Measurements from ENCODE around the gene SLC6A12.

The SLC6A12 gene

DNA sequence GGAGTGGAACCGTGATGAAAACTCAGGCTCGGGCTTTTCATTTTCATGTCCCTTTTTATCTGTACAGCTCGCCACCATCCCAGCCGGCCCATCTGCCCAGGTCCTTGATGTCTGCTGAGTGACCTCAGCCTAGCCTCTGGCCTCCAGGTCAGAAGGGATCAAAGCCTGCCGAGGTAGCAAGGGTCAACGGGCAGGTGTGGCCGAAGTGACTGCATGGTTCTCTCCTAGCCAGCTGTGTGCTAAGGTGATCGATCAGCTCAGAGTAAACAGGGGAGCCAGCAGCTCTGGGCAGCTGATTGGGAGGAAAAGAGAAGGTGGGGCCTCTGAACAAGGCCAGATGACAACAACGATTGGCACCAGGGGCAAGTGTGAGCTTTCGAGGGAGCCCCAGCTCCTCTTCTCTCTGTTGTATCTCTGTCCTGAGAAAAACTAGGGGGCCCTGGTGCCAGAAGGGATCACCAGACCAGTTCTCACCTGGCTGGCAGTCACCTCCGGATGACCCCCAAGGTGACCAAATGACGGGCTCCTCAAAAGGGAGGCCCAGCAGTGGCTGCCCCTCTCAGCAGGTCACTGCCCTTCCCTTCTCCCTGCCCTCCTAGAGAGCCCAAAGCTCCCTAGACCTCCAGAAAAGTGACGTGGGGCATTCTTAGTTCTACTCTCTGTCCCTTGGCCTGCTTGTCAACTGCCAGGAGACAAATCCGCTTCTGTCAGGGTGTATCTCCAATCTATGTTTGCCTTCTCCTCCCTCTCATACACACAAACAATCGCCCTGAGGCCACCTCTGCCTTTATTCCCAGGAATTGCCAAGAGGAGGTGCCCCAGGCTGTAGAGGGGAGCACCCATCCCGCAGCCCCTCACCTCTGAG, 3.4 kb downstream of the SLC6A12 start:
- Histone ChIP-seq H3K36me3 (replicated peaks in 1 of 2; ENCODE audit: control insufficient read depth in 2 of 2, insufficient read depth in 2 of 2, low read length in 2 of 2) (no peaks in the 10 kb centered on the region), H3K4me1 (ENCODE audit: control insufficient read depth in 2 of 2, insufficient read depth in 1 of 2, low read depth in 1 of 2, low read length in 2 of 2) (peaks cover 6 to 22% of the 10 kb centered on the region in 2 donors), H3K23ac (ENCODE audit: low read depth, low read length, poor library complexity) (no peak overlapping the region), H2AK5ac (ENCODE audit: low read depth, low read length) (peak overlapping the region; percentile 40), H4K8ac (ENCODE audit: low read depth, low read length) (no peak overlapping the region), H3K18ac (ENCODE audit: low read length) (peak overlapping the region; percentile 6), H2BK120ac (ENCODE audit: low read depth, low read length) (no peak overlapping the region), H2BK5ac (ENCODE audit: low read length) (no peak overlapping the region), H3K4me2 (ENCODE audit: insufficient read depth, low read length, poor library complexity, severe bottlenecking) (no peak overlapping the region), H3K9ac (ENCODE audit: low read depth, low read length, poor library complexity) (no peak overlapping the region), H3K27me3 (ENCODE audit: control insufficient read depth in 3 of 3, insufficient read depth in 3 of 3, low read depth in 1 of 3, low read length in 3 of 3) (peaks cover 0 to 83% (median 0%) of the 10 kb centered on the region in 3 experiments), H3K14ac (ENCODE audit: low read length) (no peak overlapping the region), H3K4me3 (ENCODE audit: low read length in 2 of 2) (no peak overlapping the region), H2BK15ac (ENCODE audit: low read length) (no peak overlapping the region), H2AFZ (ENCODE audit: low read length) (no peak overlapping the region), H2BK12ac (ENCODE audit: low read length) (no peak overlapping the region), H3K27ac (replicated peaks; ENCODE audit: low read length) (no peak overlapping the region), H3K4ac (ENCODE audit: low read length) (no peak overlapping the region), H3K9me3 (replicated peaks in 1 of 2; ENCODE audit: control insufficient read depth in 2 of 2, insufficient read depth in 1 of 2, low read depth in 1 of 2, low read length in 2 of 2) (no peaks in the 10 kb centered on the region), H4K91ac (ENCODE audit: low read depth, low read length, poor library complexity) (no peak overlapping the region), H3K79me1 (ENCODE audit: low read depth, low read length) (no peaks in the 10 kb centered on the region)
- DNase-seq (ENCODE audit: low spot score), result no peak
- WGBS, 2 donors (ENCODE audit: extremely low coverage in 2 of 2, insufficient read length in 2 of 2, insufficient replicate concordance in 1 of 2), result no CpG with 5 or more reads among the region's 16 CpGs

DNA sequence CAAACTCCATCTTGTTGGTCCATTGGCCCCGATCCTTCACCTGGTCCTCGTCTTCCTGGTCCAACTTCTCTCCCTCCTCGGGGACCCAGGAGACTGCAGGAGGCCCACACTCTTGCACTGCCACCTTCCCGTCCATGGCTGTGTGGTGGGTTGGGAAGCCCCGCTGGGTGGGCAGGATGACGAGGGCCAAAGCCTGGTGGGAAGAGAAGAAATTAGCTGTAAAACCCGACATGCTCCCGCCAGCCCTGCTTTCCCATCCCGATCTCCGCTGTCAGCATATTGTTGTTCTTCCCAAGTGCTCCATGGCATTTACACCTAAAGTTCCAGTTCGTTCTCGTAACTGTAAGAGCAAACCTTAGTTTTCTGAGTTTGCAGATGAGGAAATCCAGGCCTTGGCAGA, 4.1 kb downstream of the SLC6A12 start:
- Histone ChIP-seq H3K4me2 (ENCODE audit: insufficient read depth, low read length, poor library complexity, severe bottlenecking) (no peak overlapping the region), H3K4me3 (ENCODE audit: low read length in 2 of 2) (no peak overlapping the region), H2BK15ac (ENCODE audit: low read length) (no peak overlapping the region), H2BK5ac (ENCODE audit: low read length) (no peak overlapping the region), H2BK120ac (ENCODE audit: low read depth, low read length) (no peak overlapping the region), H3K14ac (ENCODE audit: low read length) (no peak overlapping the region), H3K27ac (replicated peaks; ENCODE audit: low read length) (no peak overlapping the region), H3K27me3 (ENCODE audit: control insufficient read depth in 3 of 3, insufficient read depth in 3 of 3, low read depth in 1 of 3, low read length in 3 of 3) (peaks cover 0 to 83% (median 4%) of the 10 kb centered on the region in 3 experiments), H4K8ac (ENCODE audit: low read depth, low read length) (no peak overlapping the region), H3K4me1 (ENCODE audit: control insufficient read depth in 2 of 2, insufficient read depth in 1 of 2, low read depth in 1 of 2, low read length in 2 of 2) (peaks cover 6 to 22% of the 10 kb centered on the region in 2 donors), H2AK5ac (ENCODE audit: low read depth, low read length) (peak overlapping the region; percentile 40), H3K4ac (ENCODE audit: low read length) (no peak overlapping the region), H2BK12ac (ENCODE audit: low read length) (no peak overlapping the region), H2AFZ (ENCODE audit: low read length) (no peak overlapping the region), H3K23ac (ENCODE audit: low read depth, low read length, poor library complexity) (no peak overlapping the region), H3K9ac (ENCODE audit: low read depth, low read length, poor library complexity) (no peak overlapping the region), H4K91ac (ENCODE audit: low read depth, low read length, poor library complexity) (no peak overlapping the region), H3K9me3 (replicated peaks in 1 of 2; ENCODE audit: control insufficient read depth in 2 of 2, insufficient read depth in 1 of 2, low read depth in 1 of 2, low read length in 2 of 2) (no peaks in the 10 kb centered on the region), H3K18ac (ENCODE audit: low read length) (no peak overlapping the region), H3K36me3 (replicated peaks in 1 of 2; ENCODE audit: control insufficient read depth in 2 of 2, insufficient read depth in 2 of 2, low read length in 2 of 2) (no peaks in the 10 kb centered on the region), H3K79me1 (ENCODE audit: low read depth, low read length) (no peaks in the 10 kb centered on the region)
- no peak for DNase-seq (ENCODE audit: low spot score)
- no CpG with 5 or more reads among the region's 12 CpGs for WGBS, 2 donors (ENCODE audit: extremely low coverage in 2 of 2, insufficient read length in 2 of 2, insufficient replicate concordance in 1 of 2)

DNA sequence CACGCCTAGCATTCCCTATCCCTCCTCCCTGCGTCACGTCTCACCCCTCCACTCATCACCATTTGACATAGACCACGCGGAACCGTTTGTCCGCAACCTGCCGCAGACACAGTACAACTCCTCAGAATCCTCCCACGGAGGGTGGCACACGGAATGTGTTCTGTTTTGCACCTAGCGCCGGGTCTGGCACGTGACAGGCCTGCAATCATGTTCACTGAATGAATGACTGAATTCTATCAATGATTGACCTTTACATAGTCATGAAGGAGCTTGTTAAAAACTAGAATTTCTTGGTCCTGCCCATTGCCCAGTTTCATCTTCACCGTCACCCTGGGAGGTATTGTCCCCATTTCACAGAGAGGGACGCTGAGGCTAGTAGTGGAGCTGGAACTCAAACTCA, 4.7 kb downstream of the SLC6A12 start:
- Histone ChIP-seq H4K8ac (ENCODE audit: low read depth, low read length) (no peak overlapping the region), H2AFZ (ENCODE audit: low read length) (no peak overlapping the region), H3K23ac (ENCODE audit: low read depth, low read length, poor library complexity) (no peak overlapping the region), H3K4me2 (ENCODE audit: insufficient read depth, low read length, poor library complexity, severe bottlenecking) (no peak overlapping the region), H2AK5ac (ENCODE audit: low read depth, low read length) (no peak overlapping the region), H2BK5ac (ENCODE audit: low read length) (no peak overlapping the region), H3K27me3 (ENCODE audit: control insufficient read depth in 3 of 3, insufficient read depth in 3 of 3, low read depth in 1 of 3, low read length in 3 of 3) (peaks cover 0 to 85% (median 9%) of the 10 kb centered on the region in 3 experiments), H3K79me1 (ENCODE audit: low read depth, low read length) (no peaks in the 10 kb centered on the region), H3K4ac (ENCODE audit: low read length) (no peak overlapping the region), H3K36me3 (replicated peaks in 1 of 2; ENCODE audit: control insufficient read depth in 2 of 2, insufficient read depth in 2 of 2, low read length in 2 of 2) (no peaks in the 10 kb centered on the region), H4K91ac (ENCODE audit: low read depth, low read length, poor library complexity) (no peak overlapping the region), H3K4me3 (ENCODE audit: low read length in 2 of 2) (no peak overlapping the region), H3K4me1 (ENCODE audit: control insufficient read depth in 2 of 2, insufficient read depth in 1 of 2, low read depth in 1 of 2, low read length in 2 of 2) (peaks cover 6 to 21% of the 10 kb centered on the region in 2 donors), H2BK120ac (ENCODE audit: low read depth, low read length) (no peak overlapping the region), H3K9ac (ENCODE audit: low read depth, low read length, poor library complexity) (no peak overlapping the region), H3K18ac (ENCODE audit: low read length) (no peak overlapping the region), H3K14ac (ENCODE audit: low read length) (no peak overlapping the region), H2BK15ac (ENCODE audit: low read length) (no peak overlapping the region), H3K27ac (replicated peaks; ENCODE audit: low read length) (no peak overlapping the region), H2BK12ac (ENCODE audit: low read length) (no peak overlapping the region), H3K9me3 (replicated peaks in 1 of 2; ENCODE audit: control insufficient read depth in 2 of 2, insufficient read depth in 1 of 2, low read depth in 1 of 2, low read length in 2 of 2) (no peaks in the 10 kb centered on the region)
- no CpG with 5 or more reads among the region's 15 CpGs for WGBS, 2 donors (ENCODE audit: extremely low coverage in 2 of 2, insufficient read length in 2 of 2, insufficient replicate concordance in 1 of 2)
- no peak for DNase-seq (ENCODE audit: low spot score)

DNA sequence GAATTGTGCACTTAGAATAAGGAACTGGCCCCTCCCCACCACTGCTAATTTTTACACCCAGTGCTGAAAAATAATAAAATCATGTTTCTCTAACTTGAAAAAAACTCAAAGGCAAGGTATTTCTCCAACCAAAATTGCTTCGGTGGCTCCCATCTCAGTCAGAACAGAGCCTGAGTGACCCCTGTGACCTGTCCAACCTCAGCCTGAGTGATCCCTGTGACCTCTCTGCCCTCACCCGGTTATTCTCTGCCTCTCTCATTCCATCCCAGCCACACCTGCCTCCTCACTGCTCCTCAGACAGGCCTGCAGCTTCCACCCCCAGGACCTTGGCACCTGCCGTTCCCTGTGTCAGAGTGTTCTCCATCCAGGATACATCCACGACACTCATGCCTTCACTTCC, 5.1 kb downstream of the SLC6A12 start:
- H2BK120ac ChIP-seq (ENCODE audit: low read depth, low read length), result no peak overlapping the region
- H2BK5ac ChIP-seq (ENCODE audit: low read length), result no peak overlapping the region
- no peak overlapping the region for H3K4me2 ChIP-seq (ENCODE audit: insufficient read depth, low read length, poor library complexity, severe bottlenecking)
- H2BK12ac ChIP-seq (ENCODE audit: low read length), result no peak overlapping the region
- no peak overlapping the region for H3K27ac ChIP-seq (replicated peaks; ENCODE audit: low read length)
- DNase-seq (ENCODE audit: low spot score), result no peak
- no peaks in the 10 kb centered on the region for H3K9me3 ChIP-seq (replicated peaks in 1 of 2; ENCODE audit: control insufficient read depth in 2 of 2, insufficient read depth in 1 of 2, low read depth in 1 of 2, low read length in 2 of 2)
- no peak overlapping the region for H3K14ac ChIP-seq (ENCODE audit: low read length)
- H3K36me3 ChIP-seq (replicated peaks in 1 of 2; ENCODE audit: control insufficient read depth in 2 of 2, insufficient read depth in 2 of 2, low read length in 2 of 2), result no peaks in the 10 kb centered on the region
- H3K79me1 ChIP-seq (ENCODE audit: low read depth, low read length), result no peaks in the 10 kb centered on the region
- no peak overlapping the region for H3K23ac ChIP-seq (ENCODE audit: low read depth, low read length, poor library complexity)
- peaks cover 5 to 21% of the 10 kb centered on the region in 2 donors for H3K4me1 ChIP-seq (ENCODE audit: control insufficient read depth in 2 of 2, insufficient read depth in 1 of 2, low read depth in 1 of 2, low read length in 2 of 2)
- no peak overlapping the region for H3K9ac ChIP-seq (ENCODE audit: low read depth, low read length, poor library complexity)
- H2BK15ac ChIP-seq (ENCODE audit: low read length), result no peak overlapping the region
- no CpG with 5 or more reads among the region's 4 CpGs for WGBS, 2 donors (ENCODE audit: extremely low coverage in 2 of 2, insufficient read length in 2 of 2, insufficient replicate concordance in 1 of 2)
- H3K4me3 ChIP-seq (ENCODE audit: low read length in 2 of 2), result no peak overlapping the region
- H4K8ac ChIP-seq (ENCODE audit: low read depth, low read length), result no peak overlapping the region
- H3K4ac ChIP-seq (ENCODE audit: low read length), result no peak overlapping the region
- no peak overlapping the region for H3K18ac ChIP-seq (ENCODE audit: low read length)
- no peak overlapping the region for H4K91ac ChIP-seq (ENCODE audit: low read depth, low read length, poor library complexity)
- H3K27me3 ChIP-seq (ENCODE audit: control insufficient read depth in 3 of 3, insufficient read depth in 3 of 3, low read depth in 1 of 3, low read length in 3 of 3), result peaks cover 0 to 85% (median 14%) of the 10 kb centered on the region in 3 experiments
- no peak overlapping the region for H2AFZ ChIP-seq (ENCODE audit: low read length)
- H2AK5ac ChIP-seq (ENCODE audit: low read depth, low read length), result no peak overlapping the region

Data from neuronal stem cell (in vitro differentiated cells).